GM10266 (cell line): ENCODE measurements around the gene CTNND1.

Experiments used
- DNase-seq: peaks from one replicate; pipeline ENCODE4 v3.0.0; 2012; ENCODE audit errors: extremely low spot score
- TF ChIP-seq, protein P1 (sequence below): IDR thresholded peaks from 2 replicates; pipeline ENCODE4 v1.5.1; 2012; ENCODE audit warnings: mild to moderate bottlenecking, low read depth; ENCODE audit not compliant: control insufficient read depth, insufficient read depth; ENCODE audit errors: missing control alignments

The CTNND1 gene

DNA sequence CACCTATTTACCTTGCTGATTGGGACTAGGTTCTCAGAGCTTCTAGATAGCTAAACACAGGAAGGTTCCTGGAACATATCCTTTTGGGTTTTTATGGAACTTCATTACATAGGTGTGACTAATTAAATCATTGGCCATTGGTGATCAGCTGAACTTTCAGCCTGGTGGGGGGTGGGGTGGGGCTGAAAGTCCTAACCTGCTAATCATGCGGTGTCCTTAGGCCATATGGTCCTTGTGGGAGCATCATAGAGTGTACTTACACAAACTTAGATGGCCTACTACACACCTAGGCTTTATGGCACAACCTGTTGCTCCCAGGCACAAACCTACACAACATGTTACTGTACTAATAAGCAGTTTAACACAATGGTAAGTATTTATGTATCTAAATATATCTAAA, 28.9 kb upstream of the CTNND1 start:
- TF ChIP-seq, protein P1, sequence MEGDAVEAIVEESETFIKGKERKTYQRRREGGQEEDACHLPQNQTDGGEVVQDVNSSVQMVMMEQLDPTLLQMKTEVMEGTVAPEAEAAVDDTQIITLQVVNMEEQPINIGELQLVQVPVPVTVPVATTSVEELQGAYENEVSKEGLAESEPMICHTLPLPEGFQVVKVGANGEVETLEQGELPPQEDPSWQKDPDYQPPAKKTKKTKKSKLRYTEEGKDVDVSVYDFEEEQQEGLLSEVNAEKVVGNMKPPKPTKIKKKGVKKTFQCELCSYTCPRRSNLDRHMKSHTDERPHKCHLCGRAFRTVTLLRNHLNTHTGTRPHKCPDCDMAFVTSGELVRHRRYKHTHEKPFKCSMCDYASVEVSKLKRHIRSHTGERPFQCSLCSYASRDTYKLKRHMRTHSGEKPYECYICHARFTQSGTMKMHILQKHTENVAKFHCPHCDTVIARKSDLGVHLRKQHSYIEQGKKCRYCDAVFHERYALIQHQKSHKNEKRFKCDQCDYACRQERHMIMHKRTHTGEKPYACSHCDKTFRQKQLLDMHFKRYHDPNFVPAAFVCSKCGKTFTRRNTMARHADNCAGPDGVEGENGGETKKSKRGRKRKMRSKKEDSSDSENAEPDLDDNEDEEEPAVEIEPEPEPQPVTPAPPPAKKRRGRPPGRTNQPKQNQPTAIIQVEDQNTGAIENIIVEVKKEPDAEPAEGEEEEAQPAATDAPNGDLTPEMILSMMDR, result no peak
- DNase-seq, result no peak

DNA sequence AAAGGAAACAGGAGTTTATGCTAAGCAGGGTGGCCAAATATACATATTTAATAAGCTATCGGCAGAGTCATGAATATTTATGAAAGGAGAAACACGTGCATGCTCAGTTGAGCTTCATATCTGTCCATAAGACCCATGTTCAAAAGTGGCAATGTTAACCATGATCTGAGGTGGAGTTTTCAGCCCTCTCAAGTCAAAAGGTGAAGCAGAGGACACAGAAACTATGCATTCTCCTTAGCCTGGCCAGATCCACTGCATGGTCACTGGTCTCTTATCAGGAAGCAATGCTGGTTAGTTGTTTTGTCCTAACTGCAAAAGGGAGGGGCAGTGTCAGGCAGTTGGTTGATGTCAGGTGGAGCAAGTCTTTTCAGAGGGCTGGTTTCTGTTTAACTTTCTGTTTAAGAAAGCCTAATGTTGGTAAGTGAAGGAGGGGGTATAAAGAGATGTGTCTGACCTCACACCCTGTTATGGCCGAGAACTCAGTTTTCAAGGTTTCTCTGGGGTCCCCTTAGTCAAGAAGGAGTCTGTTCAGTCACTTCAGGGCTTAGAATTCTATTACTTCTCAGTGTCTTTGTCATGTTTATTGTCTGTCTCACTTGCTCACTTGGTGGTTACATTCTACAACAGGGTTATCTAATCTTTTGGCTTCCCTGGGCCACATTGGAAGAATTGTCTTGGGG, 25.8 kb upstream of the CTNND1 start:
- TF ChIP-seq, protein P1, result no peak
- no peak for DNase-seq

DNA sequence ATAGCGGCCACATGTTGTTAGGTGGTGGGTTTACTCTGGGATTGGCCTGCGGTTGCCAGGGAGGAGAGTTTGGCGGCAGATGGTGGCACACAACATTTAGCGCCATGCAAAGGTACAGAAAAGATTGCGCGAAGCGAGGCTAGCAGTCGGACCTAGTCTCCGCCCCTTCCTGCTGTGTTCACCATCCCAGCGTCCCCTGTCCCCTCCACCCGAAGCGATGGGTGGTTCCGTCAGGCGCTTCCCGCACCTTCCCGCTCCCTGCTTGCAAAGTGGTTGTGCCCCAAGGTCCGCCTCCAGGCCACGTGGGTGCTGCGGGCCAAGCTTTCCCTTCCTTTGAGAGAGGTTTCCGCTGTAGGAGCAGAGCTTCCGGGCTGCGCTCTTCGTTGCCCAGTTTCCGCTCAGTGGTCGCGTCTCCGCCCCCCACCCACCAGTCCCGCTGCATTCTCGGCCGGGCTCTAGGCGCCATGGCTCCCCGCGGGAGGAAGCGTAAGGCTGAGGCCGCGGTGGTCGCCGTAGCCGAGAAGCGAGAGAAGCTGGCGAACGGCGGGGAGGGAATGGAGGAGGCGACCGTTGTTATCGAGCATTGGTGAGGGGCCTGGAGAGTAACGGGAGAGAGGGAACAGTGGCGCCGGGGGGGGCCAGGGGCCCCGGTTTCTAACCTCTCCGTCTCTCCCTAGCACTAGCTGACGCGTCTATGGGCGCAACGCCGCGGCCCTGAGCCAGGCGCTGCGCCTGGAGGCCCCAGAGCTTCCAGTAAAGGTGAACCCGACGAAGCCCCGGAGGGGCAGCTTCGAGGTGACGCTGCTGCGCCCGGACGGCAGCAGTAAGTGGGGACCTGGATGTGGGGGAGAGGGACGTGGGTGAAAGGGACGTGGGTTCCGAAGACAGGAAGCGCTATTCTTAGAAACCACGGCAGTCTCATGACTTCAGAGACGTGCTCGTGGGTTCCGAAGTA, 20.2 kb upstream of the CTNND1 start, which contains the start of gene SELENOH:
SELENOH (plus strand) TSS at position 360 of the 955 bp plus-strand sequence; CDS start at position 465, 105 bp downstream.
- DNase-seq, result peak; percentile 87
- TF ChIP-seq, protein P1, result no peak

DNA sequence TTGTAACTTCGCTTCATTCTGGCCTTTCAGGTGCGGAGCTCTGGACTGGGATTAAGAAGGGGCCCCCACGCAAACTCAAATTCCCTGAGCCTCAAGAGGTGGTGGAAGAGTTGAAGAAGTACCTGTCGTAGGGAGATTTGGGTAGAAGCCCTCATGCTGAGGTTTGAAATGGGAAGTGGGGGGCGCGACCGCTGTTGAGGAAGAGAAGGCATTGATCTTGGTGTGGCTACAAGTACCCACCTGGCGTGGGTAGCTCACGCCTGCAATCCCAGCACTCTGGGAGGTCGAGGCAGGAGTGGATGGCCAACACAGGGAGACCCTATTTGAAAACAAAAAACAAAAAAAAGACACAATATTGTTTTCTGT, 19.5 kb upstream of the CTNND1 start:
- TF ChIP-seq, protein P1, result no peak
- DNase-seq, result no peak

DNA sequence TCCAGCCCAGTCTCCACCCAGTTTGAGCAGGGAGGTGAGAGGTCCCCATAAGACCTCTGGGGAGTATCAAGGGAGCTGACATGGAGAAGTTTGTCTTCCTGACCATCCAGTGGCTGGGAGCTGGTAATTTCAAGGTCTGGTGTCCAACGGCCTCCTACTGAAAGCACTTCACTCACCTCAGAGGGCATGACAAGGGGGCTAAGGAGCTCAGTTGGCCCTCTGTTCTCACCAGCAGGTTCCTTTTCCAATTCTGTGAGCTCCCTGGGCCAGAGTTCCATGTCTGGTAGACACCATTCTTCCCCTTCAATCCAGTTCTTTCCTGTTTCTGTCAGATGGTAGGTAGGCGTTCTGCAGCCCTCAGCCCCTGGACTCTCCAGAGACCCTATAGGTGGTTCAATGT, 17.2 kb upstream of the CTNND1 start:
- TF ChIP-seq, protein P1, result no peak
- DNase-seq, result no peak

DNA sequence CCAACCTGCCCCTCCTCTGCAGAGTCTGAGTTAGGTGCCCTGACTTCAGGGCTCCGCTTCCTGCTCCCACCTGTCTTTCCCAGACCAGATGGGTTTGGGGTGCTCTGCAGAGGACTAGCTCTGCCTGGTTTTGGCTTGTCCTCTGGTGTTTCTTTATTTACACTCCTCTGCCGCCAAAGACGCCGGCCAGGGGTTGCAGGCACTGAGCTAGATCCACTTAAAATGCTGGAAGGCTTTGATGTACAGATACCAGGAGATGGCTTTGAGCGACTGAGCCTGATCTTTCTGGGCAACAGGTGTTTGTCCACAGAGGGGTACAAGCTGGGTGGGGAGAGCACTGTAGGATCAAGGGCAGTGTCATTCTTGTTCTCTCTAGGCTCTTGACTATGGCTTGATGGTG, 16.4 kb upstream of the CTNND1 start:
- TF ChIP-seq, protein P1, result no peak
- DNase-seq, result no peak

DNA sequence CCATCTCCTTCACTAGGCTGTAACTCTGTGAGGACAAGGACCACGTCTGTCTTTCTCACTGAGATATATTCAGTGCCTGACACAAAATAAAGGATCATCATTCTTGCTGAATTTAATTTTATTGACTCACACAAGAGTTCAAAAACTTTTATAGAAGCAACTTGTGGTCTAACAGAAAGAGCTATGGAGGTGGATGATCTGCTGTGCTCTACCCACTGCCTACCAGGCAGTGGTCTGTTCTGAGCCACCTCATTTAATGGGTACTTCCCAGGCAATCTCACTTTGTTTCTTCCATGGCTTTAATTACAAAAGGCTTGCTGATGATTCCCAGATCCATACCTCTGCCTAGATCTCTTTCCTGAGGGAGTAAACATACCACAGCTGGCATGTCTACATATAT, 14.7 kb upstream of the CTNND1 start:
- TF ChIP-seq, protein P1, result no peak

More for the DNA sequence above, 14.7 kb upstream of the CTNND1 start:
- no peak for DNase-seq
